Loucy (cell line): ENCODE results near the gene INSRR.

Experiments used
- H2AFZ ChIP-seq: fragments of 200-600 bp; sonication (generic); 2 replicates; pipeline ENCODE4 v1.6.0; 2016; ENCODE audit warnings: antibody characterized with exemption, mild to moderate bottlenecking, low read length, moderate library complexity
- H3F3A ChIP-seq: fragments of 200-600 bp; 2 replicates; pipeline ENCODE4 v1.6.0; 2016; ENCODE audit warnings: antibody characterized with exemption, low read depth, mild to moderate bottlenecking
- H3K27me3 ChIP-seq: fragments of 200-600 bp; sonication (generic); 2 replicates; pipeline ENCODE4 v1.6.1; 2014; ENCODE audit warnings: low read length, mild to moderate bottlenecking; ENCODE audit not compliant: insufficient read depth, poor library complexity, severe bottlenecking
- H3K36me3 ChIP-seq: fragments of 200-600 bp; sonication (generic); 2 replicates; pipeline ENCODE4 v1.6.1; 2016; ENCODE audit warnings: low read length; ENCODE audit not compliant: insufficient read depth
- H3K4me1 ChIP-seq: fragments of 200-600 bp; sonication (generic); 2 replicates; pipeline ENCODE4 v1.5.1; 2014; ENCODE audit warnings: low read length, mild to moderate bottlenecking; ENCODE audit not compliant: insufficient read depth, poor library complexity, severe bottlenecking
- H3K4me2 ChIP-seq: fragments of 200-600 bp; sonication (generic); 2 replicates; pipeline ENCODE4 v1.6.0; 2014; ENCODE audit warnings: antibody characterized with exemption, low read length, low read depth, mild to moderate bottlenecking; ENCODE audit not compliant: poor library complexity, severe bottlenecking
- H3K4me3 ChIP-seq: fragments of 200-600 bp; sonication (generic); 2 replicates; pipeline ENCODE4 v1.5.1; 2014; ENCODE audit warnings: low read length, mild to moderate bottlenecking, mixed read lengths; ENCODE audit not compliant: poor library complexity, severe bottlenecking
- H3K79me2 ChIP-seq: fragments of 200-600 bp; sonication (generic); 2 replicates; pipeline ENCODE4 v1.6.1; 2014; ENCODE audit warnings: low read length; ENCODE audit not compliant: insufficient read depth
- H3K9ac ChIP-seq: fragments of 200-600 bp; sonication (generic); 2 replicates; pipeline ENCODE4 v1.6.0; 2014; ENCODE audit warnings: mild to moderate bottlenecking, low read depth, low read length, moderate library complexity; ENCODE audit not compliant: poor library complexity, severe bottlenecking
- H3K9me2 ChIP-seq: fragments of 200-600 bp; sonication (generic); replicated peaks from 2 replicates; pipeline ENCODE4 v1.6.1; 2016; ENCODE audit warnings: low read depth, low read length, mixed read lengths
- H3K9me3 ChIP-seq: fragments of 200-600 bp; sonication (generic); 2 replicates; pipeline ENCODE4 v1.6.1; 2014; ENCODE audit warnings: mild to moderate bottlenecking, antibody characterized with exemption, low read length, low read depth; ENCODE audit not compliant: insufficient read depth
- H4K20me1 ChIP-seq: fragments of 200-600 bp; sonication (generic); 2 replicates; pipeline ENCODE4 v1.6.0; 2014; ENCODE audit warnings: antibody characterized with exemption, low read length, mild to moderate bottlenecking; ENCODE audit not compliant: insufficient read depth, poor library complexity, severe bottlenecking
- CTCF ChIP-seq: fragments of 200-600 bp; sonication (generic); conservative IDR thresholded peaks from 2 replicates; pipeline ENCODE4 v1.5.1; 2014; ENCODE audit warnings: mild to moderate bottlenecking, antibody characterized with exemption, low read length
- EZH2phosphoT487 ChIP-seq: fragments of 200-600 bp; IDR thresholded peaks from 2 replicates; pipeline ENCODE4 v1.6.1; 2018; ENCODE audit warnings: antibody characterized with exemption, mild to moderate bottlenecking, moderate library complexity, borderline replicate concordance

The INSRR gene

GRCh38 chr1:156857532-156857931 is 1.4 kb downstream of the INSRR start:
- Histone ChIP-seq H3F3A (no peaks in the 10 kb centered on the region), H3K9me3 (no peaks in the 10 kb centered on the region), H3K36me3 (no peaks in the 10 kb centered on the region), H3K9me2 (no peaks in the 10 kb centered on the region), H3K4me1 (peaks cover 14% of the 10 kb centered on the region), H2AFZ (no peak overlapping the region), H4K20me1 (no peaks in the 10 kb centered on the region), H3K27me3 (no peaks in the 10 kb centered on the region), H3K9ac (no peak overlapping the region), H3K79me2 (no peaks in the 10 kb centered on the region), H3K4me2 (no peak overlapping the region), H3K4me3 (no peak overlapping the region)
- TF ChIP-seq CTCF = no peak
- TF ChIP-seq EZH2phosphoT487 = no peak

- Histone ChIP-seq H3K9ac (no peak overlapping the region), H2AFZ (no peak overlapping the region), H3K9me3 (no peaks in the 10 kb centered on the region), H3K9me2 (no peaks in the 10 kb centered on the region), H3F3A (no peaks in the 10 kb centered on the region), H4K20me1 (no peaks in the 10 kb centered on the region), H3K4me3 (no peak overlapping the region), H3K79me2 (no peaks in the 10 kb centered on the region), H3K4me1 (peaks cover 7% of the 10 kb centered on the region), H3K4me2 (no peak overlapping the region), H3K36me3 (no peaks in the 10 kb centered on the region), H3K27me3 (no peaks in the 10 kb centered on the region)
- TF ChIP-seq EZH2phosphoT487 (no peak), CTCF (no peak)
Measured at GRCh38 chr1:156856282-156856785, 2.6 kb downstream of the INSRR start.

GRCh38 chr1:156854634-156855033 is 4.3 kb downstream of the INSRR start:
- Histone ChIP-seq H3K4me1 (no peaks in the 10 kb centered on the region), H3K4me2 (no peak overlapping the region), H3F3A (no peaks in the 10 kb centered on the region), H2AFZ (no peak overlapping the region), H3K9me3 (no peaks in the 10 kb centered on the region), H3K9ac (no peak overlapping the region), H3K27me3 (no peaks in the 10 kb centered on the region), H3K9me2 (no peaks in the 10 kb centered on the region), H3K36me3 (no peaks in the 10 kb centered on the region), H4K20me1 (no peaks in the 10 kb centered on the region), H3K79me2 (no peaks in the 10 kb centered on the region), H3K4me3 (no peak overlapping the region)
- TF ChIP-seq CTCF = no peak
- no peak for TF ChIP-seq EZH2phosphoT487
